Stimulated activated CD4-positive, alpha-beta T cell treated with anti-CD3 and anti-CD28 coated beads, Interleukin-12 subunit alpha, Interleukin-12 subunit beta, amount 100 ng/mL, for 24 hours (primary cell): ENCODE measurements around the gene MMUT.
"Not testable (repeated sequence)": the region's sequence is repeated elsewhere in the genome, so short reads cannot be mapped to it uniquely, and the experiment has no call there.

Experiments
- DNase-seq, 2 experiments: peaks; one replicate each; pipeline ENCODE4 v3.0.0-alpha.2; 2020; ENCODE audit warnings: low read depth in 2 of 2

The MMUT gene

DNA sequence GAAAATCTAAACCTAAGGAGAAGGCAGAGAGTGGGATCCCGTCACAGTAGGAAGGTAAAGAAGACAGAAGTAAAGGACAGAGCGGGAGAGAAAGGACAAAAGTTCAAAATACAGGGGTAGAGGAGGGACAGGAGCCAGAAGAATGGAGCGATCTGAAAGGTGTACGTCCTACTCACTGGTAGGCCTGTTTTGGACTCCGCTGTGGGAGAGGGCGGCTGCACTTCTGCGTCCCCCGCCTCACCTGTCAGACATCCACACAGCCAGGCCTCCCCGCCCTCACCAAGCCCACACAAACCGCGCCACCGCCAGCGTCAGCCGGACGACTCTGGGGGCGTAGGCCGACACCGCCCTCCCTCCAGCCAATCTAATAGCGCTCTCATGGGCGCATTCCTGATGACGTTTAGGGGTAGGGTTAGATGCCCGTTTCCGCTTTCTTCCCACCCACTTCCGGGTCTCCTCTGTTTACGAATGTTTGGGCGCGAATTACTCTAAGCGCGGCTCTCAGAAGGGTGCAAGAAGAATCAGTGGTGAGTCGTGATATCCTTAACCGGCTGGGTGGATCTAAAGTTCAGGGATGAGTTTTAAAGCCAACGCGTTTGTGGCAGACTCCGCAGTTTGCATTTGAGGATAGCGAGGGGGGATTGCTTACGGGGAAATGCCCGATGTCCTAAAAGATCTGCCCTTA, at the start of gene MMUT, which contains the start of gene CENPQ:
Gene MMUT, minus strand, starts transcription at position 327 of the 685 bp plus-strand sequence. CDS start 3,787 bp downstream, outside the sequence.
Gene CENPQ, plus strand, starts transcription at position 444 of the 685 bp plus-strand sequence. CDS start 6,807 bp downstream, outside the sequence.
- peak; percentile 78 to 84 for DNase-seq

DNA sequence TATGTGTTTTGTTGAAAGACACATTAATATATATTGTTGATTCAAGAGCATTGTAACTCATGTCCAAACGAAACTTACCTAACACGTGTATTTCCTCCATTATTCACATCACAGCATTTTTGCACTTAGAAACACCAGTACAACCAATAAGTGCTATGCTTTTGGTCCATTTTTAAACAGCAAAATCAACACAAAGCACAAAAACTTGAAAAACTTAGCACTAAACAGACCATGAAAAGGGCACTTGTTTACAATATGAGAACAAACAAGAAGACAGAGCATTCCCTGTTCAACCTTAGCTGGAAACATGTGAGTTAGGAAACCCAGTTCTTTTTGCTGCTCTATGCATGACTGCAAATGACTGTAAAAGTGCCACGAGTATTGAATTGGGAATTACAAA, 46.3 kb upstream of the MMUT start:
- no peak for DNase-seq

DNA sequence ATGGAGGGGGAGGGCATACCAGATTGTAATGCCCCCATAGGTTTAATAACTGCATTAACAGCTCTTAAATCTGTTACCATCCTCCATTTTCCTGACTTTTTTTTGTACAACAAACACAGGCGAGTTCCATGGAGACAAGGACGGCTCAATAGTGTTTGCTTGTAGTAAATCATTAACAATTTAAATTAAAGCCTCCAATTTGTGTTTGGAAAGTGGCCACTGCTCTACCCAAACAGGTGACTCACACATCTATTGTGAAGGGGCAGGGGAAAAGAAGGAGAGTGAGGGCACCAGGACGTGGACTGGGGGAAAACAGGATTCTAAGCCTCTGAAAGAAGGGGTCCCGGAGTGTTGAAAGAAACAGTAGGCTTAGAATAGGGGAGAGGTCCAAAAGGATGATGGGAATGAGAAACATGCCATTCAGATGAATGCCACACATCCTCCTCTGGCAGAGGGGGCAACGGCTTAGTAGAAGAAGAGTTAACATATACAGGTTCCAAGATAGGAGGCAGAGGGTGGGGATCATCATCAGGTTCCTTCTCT, 43.6 kb upstream of the MMUT start:
- no peak for DNase-seq

DNA sequence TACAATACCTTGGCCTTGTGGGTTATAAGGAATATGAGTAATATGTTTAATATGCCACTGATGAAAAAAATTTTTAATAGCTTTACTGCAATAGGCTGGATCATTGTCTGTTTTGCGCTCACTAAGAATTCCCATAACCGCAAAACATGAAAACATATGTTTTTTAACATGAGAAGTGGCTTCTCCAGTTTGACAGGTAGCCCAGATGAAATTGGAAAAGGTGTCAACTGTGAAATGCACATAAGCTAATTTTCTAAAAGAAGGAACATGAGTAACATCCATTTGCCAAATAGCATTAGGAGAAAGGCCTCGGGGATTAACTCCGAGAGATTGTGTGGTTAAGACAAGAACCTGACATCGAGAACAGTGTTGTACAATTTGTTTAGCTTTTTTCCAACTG, 41.6 kb upstream of the MMUT start:
- DNase-seq, result no peak

DNA sequence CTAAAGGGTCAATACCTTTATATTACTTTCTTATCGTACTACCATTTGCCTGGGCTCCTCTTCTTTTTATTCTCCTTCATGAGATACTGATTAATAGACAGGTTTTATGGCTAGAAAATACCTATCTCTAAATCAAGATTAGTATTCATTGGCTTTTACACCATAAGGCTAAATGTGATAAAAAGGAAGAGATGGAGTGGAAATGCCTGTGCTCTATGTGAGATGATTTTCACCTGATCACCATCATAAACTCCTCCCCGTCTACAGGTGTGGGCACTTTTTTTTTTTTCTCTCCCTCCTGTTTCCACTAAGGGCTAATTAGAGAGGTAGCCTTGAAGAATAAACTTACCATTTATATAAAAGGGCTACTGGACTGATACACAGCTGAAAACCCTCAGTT, 36.6 kb upstream of the MMUT start, which contains the start of gene GLYATL3:
Gene GLYATL3, plus strand, starts transcription at position 301 of the 400 bp plus-strand sequence. CDS start 12,068 bp downstream, outside the sequence.
- DNase-seq, result no peak

DNA sequence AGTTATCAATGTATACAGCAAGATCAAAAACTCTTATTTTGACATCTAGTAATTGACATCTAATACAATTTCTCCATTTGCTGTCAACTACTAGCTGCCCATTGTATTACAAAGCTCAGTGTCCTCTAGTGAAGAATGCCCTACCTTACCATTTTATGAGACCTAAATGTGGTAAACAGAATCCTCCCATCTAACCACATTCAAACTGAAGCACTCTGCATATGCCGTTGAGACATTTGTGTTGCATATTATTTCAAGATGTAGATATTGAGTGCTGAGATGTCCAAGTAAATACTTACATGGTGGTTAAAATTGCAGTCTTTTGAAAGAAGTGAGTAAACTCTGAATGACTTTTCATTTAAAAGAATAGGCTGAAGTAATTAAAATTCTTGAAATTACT, 36.1 kb upstream of the MMUT start:
- no peak for DNase-seq

DNA sequence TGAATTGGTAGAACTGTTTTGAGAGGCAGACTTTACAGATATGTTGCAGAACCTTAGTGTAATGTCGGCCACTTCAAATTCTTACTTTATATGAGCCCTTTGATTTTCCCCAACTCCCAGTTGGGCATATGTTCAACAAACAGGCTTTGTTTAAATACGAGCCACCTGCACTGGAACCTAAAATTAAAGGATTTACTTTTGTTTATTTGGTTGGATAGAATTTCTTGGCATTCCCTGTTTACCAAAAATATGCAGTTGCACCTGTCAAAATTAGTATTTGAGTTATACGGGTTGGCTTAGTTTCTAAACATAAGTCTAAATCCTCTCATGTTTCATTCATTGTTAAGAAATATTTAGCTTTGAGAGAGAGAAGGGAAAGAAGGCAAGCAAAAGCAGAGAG, 34.3 kb upstream of the MMUT start:
- no peak for DNase-seq

DNA sequence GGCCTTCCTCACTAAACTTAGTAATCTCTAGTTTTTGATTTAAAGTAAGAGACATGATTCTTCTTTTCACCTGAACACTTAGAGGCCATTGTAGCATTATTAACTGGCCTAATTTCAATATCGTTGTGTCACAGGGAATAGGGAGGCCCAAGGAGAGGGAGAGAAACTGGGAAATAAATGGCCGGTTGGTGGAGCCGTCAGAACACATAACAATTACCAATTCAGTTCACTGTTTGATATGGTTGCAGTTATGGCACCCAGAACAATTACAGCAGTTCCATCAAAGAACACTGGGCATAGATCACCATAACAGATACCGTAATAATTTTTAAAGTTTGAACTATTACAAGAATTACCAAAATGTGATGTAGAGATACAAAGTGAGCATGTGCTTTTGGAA, 27.6 kb upstream of the MMUT start:
- DNase-seq, result no peak

DNA sequence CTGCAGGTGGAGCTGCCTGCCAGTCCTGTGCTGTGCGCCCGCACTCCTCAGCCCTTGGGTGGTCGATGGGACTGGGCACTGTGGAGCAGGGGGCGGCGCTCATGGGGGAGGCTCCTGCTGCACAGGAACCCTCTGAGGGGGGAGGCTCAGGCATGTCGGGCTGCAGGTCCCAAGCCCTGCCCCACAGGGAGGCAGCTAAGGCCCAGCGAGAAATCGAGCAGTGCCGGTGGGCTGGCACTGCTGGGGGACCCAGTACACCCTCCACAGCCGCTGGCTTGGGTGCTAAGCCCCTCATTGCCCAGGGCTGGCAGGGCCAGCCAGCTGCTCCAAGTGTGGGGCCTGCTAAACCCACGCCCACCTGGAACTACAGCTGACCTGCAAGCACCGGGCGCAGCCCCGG, 20.3 kb upstream of the MMUT start:
- DNase-seq, result not testable (repeated sequence)

DNA sequence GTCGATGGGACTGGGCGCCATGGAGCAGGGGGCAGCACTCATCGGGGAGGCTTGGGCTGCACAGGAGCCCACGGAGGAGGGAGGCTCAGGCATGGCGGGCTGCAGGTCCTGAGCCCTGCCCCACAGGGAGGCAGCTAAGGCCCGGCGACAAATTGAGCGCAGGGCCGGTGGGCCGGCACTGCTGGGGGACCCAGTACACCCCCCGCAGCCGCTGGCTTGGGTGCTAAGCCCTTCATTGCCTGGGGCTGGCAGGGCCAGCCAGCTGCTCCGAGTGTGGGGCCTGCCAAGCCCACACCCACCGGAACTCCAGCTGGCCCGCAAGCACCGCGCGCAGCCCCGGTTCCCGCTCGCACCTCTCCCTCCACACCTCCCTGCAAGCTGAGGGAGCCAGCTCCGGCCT, 18.8 kb upstream of the MMUT start:
- DNase-seq, result not testable (repeated sequence)

DNA sequence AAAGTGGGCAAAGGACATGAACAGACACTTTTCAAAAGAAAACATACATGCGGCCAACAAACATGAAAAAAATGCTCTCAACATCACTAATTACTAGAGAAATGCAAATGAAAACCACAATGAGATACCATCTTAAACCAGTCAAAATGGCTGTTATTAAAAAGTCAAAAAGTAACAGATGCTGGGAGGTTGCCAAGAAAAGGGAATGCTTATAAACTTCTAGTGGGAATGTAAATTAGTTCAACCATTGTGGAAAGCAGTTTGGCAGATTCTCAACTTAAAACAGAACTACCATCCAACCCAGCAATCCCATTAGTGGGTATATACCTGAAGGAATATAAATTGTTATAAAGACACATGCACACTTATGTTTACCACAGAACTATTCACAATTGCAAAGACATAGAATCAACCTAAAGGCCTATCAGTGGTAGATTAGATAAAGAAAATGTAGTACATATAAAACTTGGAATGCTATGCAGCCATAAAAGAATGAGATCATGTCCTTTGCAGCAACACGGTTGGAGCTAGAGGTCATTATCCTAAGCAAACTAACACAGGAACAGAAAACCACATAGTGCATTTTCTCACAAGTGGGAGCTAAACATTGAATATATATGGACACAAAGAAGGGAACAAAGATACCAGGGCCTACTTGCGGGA, 16.4 kb upstream of the MMUT start:
- DNase-seq, result no peak

DNA sequence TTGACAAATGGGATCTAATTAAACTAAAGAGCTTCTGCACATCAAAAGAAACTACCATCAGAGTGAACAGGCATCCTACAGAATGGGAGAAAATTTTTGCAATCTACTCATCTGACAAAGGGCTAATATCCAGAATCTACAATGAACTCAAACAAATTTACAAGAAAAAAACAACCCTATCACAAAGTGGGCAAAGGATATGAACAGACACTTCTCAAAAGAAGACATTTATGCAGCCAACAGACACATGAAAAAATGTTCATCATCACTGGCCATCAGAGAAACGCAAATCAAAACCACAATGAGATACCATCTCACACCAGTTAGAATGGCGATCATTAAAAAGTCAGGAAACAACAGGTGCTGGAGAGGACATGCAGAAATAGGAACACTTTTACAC, 13.5 kb upstream of the MMUT start:
- DNase-seq, result not testable (repeated sequence)

DNA sequence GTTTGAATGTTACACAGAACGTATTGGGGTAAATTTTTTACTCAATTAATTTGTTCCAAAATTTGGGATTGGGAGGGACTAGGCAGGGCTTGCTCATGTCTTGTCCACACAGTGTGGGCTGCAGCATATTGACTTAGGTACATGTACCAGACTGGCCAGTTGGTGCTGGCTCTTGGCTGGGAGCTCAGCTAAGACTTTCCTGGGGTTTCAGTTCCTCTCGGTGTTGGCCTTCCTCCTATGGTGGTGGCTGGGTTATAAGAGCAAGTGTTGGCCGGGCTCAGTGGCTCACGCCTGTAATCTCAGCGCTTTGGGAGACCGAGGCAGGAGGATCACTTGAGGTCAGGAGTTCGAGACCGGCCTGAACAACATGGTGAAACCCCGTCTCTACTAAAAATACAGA, 5.0 kb upstream of the MMUT start:
- no peak for DNase-seq

DNA sequence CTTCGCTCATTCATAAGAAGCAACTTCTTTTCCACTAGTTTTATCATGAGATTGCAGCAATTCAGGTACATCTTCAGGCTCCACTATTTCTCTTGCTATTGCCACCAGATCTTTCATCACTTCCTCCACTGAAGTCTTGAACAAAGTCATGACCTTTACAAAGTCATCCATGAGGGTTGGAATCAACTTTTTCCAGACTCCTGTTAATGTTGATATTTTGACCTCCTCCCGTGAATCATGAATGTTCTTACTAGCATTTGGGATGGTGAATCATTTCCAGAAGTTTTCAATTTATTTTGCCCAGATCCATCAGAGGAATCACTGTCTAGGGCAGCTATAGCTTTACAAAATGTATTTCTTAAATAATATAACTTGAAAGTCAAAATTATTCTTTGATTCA, 1.6 kb upstream of the MMUT start:
- DNase-seq, result no peak

DNA sequence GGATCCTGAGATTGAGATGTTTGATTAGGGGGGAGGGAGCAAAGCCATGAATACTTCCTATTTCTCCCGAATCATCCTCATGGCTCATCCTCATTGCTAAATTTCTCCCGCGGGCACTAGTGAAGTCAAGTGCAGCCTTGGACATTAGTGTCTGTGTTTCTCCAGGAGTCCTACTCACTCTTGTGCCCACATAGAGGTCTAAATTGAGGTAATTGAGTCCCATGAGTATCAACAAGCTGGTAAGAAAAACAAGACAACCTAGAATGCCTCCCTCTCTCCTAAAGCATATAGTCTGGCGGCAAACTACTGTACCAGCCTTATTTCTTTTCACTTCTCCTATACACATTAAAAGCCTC, 537 bp upstream of the MMUT start:
- DNase-seq, result no peak

DNA sequence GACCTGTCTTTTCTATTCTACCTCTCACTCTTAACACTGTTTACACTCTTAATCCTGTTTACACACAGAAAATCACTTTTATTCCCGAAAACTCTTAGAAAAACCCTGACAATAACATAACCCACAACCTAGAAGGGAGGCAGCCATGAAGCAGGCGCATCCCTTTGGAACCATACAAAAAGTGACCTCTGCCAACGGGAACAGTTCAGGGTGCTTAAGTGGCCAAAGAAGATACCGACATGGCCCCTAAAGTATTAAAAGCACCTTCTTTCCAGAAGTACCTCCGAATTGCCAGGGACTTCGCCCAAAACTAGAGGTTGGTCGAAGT, 490 bp downstream of the MMUT start:
- no peak for DNase-seq

DNA sequence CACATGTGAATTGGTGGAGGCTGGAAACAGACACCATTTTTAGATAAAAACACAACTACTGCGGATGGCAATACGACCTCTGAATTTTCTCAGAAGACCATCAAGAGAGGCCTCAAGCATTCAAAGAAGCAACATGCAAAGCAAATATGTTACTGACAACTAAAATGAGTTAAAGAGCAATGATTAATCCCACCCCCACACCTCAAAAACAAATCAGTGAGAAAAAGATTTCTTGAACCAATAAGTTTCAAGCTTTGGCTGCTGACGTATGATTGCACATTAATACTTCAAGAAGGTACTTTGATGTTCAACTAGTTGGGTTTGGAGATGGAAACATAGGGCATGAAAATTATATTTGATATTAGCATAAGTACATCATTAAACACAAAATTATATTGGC, 982 bp downstream of the MMUT start:
- no peak for DNase-seq

DNA sequence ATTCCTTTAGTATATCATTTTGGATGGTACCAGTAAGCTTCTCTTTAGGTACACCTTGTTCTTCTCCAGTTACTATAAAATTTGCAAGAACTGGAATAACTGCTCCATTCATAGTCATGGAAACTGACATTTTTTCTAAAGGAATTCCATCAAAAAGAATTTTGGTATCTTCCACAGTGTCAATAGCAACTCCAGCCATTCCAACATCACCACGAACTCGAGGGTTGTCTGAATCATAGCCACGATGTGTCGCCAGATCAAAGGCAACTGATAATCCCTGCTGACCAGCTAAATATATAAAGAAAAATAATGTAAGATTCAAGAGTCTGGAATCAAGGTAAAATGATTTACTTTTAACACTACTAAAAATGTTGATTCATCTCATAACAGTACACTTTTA, 5.3 kb downstream of the MMUT start:
- no peak for DNase-seq

DNA sequence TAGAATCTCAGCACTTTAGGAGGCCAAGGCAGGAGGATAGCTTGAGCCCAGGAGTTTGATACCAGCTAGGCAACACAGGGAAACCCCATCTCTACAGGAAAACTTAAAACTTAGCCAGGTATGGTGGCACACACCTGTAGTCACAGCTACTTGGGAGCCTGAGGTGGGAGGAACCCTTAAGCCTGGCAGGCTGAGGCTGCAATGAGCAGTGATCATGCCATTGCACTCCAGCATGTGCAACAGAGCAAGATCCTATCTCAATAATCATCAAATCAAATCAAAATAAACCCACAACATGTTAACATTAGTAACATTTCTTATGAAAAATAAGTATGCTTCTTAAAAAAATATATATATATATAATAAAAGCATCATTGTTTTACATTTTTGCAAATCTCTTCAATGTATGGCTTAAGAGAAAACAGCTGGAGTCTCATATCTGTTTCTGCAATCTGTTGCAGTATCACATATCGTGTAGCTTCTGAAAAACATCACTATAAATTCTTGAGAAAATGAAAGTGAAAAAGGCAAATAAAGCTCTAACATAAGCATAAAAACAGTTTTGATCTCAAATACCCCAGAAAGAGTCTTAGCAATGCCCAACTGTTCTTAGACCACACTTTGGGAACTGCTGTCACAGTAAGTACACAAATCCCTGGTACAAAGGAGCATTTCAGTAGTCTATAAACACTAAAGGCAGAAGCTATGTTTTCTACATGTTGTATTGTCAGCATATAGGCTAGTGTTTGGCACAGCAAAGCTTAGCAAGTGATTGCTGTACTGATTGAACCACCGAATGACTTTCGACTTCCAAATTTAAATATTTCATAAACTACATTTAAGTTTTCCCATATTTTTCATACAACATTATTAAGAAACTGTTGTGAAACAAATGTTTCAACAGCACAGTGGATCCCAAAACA, 8.0 kb downstream of the MMUT start:
- no peak for DNase-seq

DNA sequence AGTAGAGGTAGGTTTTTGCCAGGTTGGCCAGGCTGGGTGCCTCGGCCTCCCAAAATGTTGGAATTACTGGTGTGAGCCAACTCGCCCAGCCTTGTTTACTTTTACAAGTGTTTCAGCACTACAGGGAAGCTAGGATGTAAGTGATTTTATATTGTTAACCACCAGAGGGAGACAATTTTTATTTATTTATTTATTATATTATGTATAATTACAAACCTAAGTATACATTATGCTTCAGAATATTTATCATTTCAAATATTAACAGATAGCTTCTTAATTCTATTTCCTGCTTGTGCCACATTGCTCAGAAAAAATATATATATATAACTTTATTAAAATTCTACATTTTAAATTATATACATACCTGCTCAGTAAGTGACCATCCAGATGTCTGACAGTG, 9.8 kb downstream of the MMUT start:
- DNase-seq, result no peak

DNA sequence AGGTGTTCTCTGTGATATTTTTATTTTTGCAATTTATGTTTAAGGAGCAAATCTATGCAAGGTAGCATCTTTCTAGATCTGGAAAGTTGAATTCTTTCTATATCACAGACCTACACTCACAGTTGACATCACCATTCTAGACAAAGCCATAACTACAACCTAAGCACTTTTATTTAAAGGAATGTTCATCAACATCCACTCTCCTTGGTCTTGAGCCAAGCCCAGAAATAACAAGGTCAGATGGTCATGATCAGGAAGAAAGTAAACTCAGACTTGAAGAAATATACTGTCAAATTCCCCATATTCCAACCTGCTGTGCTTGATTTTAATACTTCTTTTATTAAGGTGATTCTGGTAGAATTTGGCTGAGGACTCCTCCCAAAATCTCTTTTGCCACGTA, 32.2 kb downstream of the MMUT start:
- no peak for DNase-seq

DNA sequence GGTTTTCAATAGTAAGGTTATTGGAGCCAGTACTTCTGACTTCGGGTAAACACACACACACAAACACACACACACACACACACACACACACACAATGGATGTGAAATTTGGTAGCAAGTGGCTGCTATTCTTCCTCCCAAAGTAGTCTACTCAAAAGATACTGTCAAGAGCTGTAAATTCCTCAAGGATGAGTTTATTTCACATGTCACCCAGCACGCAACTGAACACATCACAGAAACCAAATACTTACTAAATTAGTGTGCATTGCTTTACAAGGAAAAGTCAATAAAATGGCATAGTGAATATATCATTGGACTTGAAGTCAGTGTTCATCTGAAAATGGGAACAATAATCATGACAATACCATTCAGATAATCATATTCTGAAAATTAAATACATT, 32.9 kb downstream of the MMUT start:
- no peak for DNase-seq
